ENCODE results near the gene KLHL3. TPM values are rescaled to one million over a fixed set of nuclear protein-coding genes. Genes with fewer than 3 reads are reported as not detected.

The KLHL3 gene
- total RNA-seq, 1 experiment from 2014 or later: 13.6 TPM

DNA sequence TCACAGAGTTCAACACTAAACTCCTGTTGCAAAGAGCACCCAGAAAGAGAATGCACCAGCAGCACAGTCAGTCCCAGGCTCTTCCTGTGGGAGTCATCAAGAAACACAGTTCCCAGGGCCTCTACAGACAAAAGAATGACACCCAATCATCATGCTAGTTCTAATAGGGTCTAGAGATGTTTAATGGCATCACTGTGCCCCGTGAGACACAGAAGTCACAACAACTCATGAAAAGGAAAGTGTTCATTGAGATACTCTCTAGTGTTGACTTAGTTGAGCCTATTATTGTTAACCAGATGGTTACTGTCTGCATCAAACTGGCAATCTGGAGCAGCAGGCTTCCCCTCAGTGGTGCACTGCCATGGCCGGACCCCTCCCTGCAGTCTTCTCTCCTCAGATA, 1.6 kb downstream of the KLHL3 start:
- Histone ChIP-seq H3K9me2 (ENCODE audit: insufficient read depth) (no peaks in the 10 kb centered on the region), H3K36me3 (ENCODE audit: low read depth) (no peaks in the 10 kb centered on the region), H3K4me3 (no peak overlapping the region), H3K27me3 (ENCODE audit: insufficient read depth, low read depth) (no peaks in the 10 kb centered on the region), H3K27ac (no peak overlapping the region), H3K4me1 (replicated peaks; ENCODE audit: insufficient read depth) (peaks cover 52% of the 10 kb centered on the region), H3K79me2 (ENCODE audit: low read depth) (no peaks in the 10 kb centered on the region), H3K4me2 (peak overlapping the region; percentile 78; the same call in 1 of the 2 replicates), H2AFZ (no peak overlapping the region), H3F3A (ENCODE audit: insufficient read depth, low read depth) (peaks cover 24% of the 10 kb centered on the region), H3K9me3 (ENCODE audit: insufficient read depth, low read depth) (peaks cover 13% of the 10 kb centered on the region; the same call in 1 of the 2 replicates), H4K20me1 (ENCODE audit: insufficient read depth) (no peaks in the 10 kb centered on the region)
- TF ChIP-seq CTCF (conservative IDR thresholded peaks at IDR 0.05) (no peak), EZH2 (IDR thresholded peaks at IDR 0.05; ENCODE audit: low read depth) (no peak)
- intact Hi-C loops (cut with micrococcal nuclease; ENCODE audit: unreplicated experiment): loop anchor here (10.0 kb wide), 2 partner anchors 410 to 930 kb away; no protein-coding TSS in a partner anchor
- no peak for DNase-seq
- CTCF ChIA-PET: no interaction called here
- POLR2A ChIA-PET (ENCODE audit: unreplicated experiment): no interaction called here
- no TSS peak for BruUV-seq (replicated peaks)

DNA sequence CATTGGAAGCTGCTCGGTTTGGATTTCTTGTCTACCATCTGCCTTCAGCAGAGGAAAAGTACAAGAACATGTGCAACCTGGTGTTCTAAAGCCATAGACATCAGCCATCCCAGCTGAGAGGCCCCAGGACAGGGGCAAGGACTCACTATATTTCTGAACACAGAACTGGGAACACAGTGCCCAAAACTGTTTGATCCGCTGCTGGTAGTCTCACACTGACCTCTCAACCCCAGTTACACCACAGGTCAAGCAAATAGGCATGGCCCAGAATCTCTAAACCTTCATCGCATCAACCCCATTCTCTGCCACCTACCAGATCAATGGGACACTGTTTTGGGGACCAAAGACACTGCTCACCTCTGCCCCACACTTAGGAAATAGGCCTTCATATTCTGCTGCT, 2.0 kb downstream of the KLHL3 start:
- H3K36me3 ChIP-seq (ENCODE audit: low read depth): no peaks in the 10 kb centered on the region
- H4K20me1 ChIP-seq (ENCODE audit: insufficient read depth): no peaks in the 10 kb centered on the region
- no peak overlapping the region for H3K4me3 ChIP-seq
- no peak overlapping the region for H3K4me2 ChIP-seq
- no peak overlapping the region for H2AFZ ChIP-seq
- H3K9me2 ChIP-seq (ENCODE audit: insufficient read depth): no peaks in the 10 kb centered on the region
- TF ChIP-seq CTCF (conservative IDR thresholded peaks at IDR 0.05): no peak
- no peak for TF ChIP-seq EZH2 (IDR thresholded peaks at IDR 0.05; ENCODE audit: low read depth)
- CTCF ChIA-PET: no interaction called here
- H3F3A ChIP-seq (ENCODE audit: insufficient read depth, low read depth): peaks cover 24% of the 10 kb centered on the region
- POLR2A ChIA-PET (ENCODE audit: unreplicated experiment): no interaction called here
- no peaks in the 10 kb centered on the region for H3K27me3 ChIP-seq (ENCODE audit: insufficient read depth, low read depth)
- no peaks in the 10 kb centered on the region for H3K79me2 ChIP-seq (ENCODE audit: low read depth)
- DNase-seq: no peak
- peaks cover 10% of the 10 kb centered on the region; the same call in 1 of the 2 replicates for H3K9me3 ChIP-seq (ENCODE audit: insufficient read depth, low read depth)
- BruUV-seq (replicated peaks): no TSS peak
- no peak overlapping the region for H3K27ac ChIP-seq
- intact Hi-C loops (cut with micrococcal nuclease; ENCODE audit: unreplicated experiment): loop anchor here (10.0 kb wide), 2 partner anchors 409 to 929 kb away; no protein-coding TSS in a partner anchor
- H3K4me1 ChIP-seq (replicated peaks; ENCODE audit: insufficient read depth): peaks cover 52% of the 10 kb centered on the region

DNA sequence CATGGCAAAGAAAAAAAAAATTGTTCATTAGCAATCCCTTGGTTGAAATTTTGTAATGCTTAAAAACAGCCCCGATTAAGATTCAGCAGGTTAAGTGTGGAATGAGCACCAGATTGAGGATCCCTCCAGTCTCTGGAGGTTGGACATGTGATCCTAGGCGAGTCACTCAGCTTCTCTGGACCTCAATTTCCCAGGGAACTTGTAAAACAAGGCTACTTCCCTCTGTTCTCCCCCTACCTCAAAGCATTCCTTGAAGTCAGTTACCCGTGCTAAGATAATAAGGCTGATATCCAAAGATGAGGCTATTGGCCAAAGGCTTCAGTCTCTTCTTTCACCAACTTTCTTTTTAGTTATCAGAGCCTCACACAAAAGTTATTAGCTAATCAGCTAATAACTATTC, 2.9 kb downstream of the KLHL3 start:
- Histone ChIP-seq H3K4me2 (no peak overlapping the region), H3K9me3 (ENCODE audit: insufficient read depth, low read depth) (peaks cover 1% of the 10 kb centered on the region; the same call in 1 of the 2 replicates), H3F3A (ENCODE audit: insufficient read depth, low read depth) (peaks cover 15% of the 10 kb centered on the region), H3K79me2 (ENCODE audit: low read depth) (no peaks in the 10 kb centered on the region), H4K20me1 (ENCODE audit: insufficient read depth) (no peaks in the 10 kb centered on the region), H3K27me3 (ENCODE audit: insufficient read depth, low read depth) (no peaks in the 10 kb centered on the region), H3K4me3 (no peak overlapping the region), H2AFZ (no peak overlapping the region), H3K9me2 (ENCODE audit: insufficient read depth) (no peaks in the 10 kb centered on the region), H3K4me1 (replicated peaks; ENCODE audit: insufficient read depth) (peaks cover 47% of the 10 kb centered on the region), H3K27ac (no peak overlapping the region), H3K36me3 (ENCODE audit: low read depth) (no peaks in the 10 kb centered on the region)
- ChIA-PET CTCF (no interaction called here), POLR2A (ENCODE audit: unreplicated experiment) (no interaction called here)
- intact Hi-C loops (cut with micrococcal nuclease; ENCODE audit: unreplicated experiment): loop anchor here (10.0 kb wide), 2 partner anchors 408 to 928 kb away; no protein-coding TSS in a partner anchor
- BruUV-seq (replicated peaks): no TSS peak
- no peak for TF ChIP-seq EZH2 (IDR thresholded peaks at IDR 0.05; ENCODE audit: low read depth)
- no peak for TF ChIP-seq CTCF (conservative IDR thresholded peaks at IDR 0.05)
- peak; percentile 9 to 73 for DNase-seq

Measured in PC-9 (cell line).